PC-3 (cell line): Measurements from ENCODE around the gene NFATC2.

Experiments used
- EZH2 ChIP-seq: fragments of 300-600 bp; sonication (generic); IDR thresholded peaks from one replicate; pipeline ENCODE4 v1.6.1; 2017; ENCODE audit warnings: antibody characterized with exemption, mild to moderate bottlenecking, low read length; ENCODE audit not compliant: unreplicated experiment
- EZH2phosphoT487 ChIP-seq: fragments of 300-600 bp; sonication (generic); IDR thresholded peaks from 2 replicates; pipeline ENCODE4 v1.6.1; 2018; ENCODE audit warnings: mild to moderate bottlenecking, antibody characterized with exemption, low read length, borderline replicate concordance
- TF ChIP-seq, protein P1 (sequence below): fragments of 300-600 bp; sonication (generic); conservative IDR thresholded peaks from 2 replicates; pipeline ENCODE4 v1.5.1; 2017; ENCODE audit warnings: antibody characterized with exemption, low read depth, mild to moderate bottlenecking, low read length

DNA sequence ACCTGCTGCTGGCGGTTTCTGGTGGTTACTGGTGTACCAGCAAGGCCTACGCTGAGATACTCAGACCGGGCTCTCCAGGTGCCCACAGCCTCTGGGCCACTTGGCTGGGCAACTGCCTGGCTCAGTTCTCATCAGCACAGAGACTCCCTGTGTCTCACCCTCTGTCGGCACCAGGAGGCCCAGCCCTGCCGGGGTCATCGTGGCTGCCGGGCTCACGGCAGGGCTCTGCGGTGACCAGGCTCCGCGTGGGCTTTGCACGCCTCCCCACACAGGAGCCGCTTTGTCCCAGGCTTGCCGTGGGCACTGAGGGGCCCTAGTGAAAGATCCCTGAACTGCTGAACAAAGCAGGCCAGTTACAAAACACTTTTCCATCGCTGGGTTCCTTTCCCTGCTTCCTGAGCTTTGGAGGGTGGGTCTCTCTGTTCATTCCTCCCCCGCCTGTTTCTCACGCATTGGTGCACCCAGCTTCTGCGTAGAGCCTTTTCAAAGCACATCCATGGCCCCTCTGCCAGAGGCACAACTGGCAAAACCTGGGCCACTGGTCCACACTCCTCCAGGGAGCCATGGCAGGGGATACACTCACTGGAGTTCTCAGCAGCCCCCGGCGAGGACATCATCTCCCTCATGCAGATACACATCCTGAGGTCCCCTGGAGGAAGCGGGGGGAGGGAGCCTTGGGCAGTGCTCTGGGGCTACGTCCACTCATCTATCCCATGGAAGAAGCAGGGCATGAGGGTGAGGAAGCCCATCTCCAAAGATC lies 117.0 kb downstream of the NFATC2 start:
- TF ChIP-seq EZH2 (no peak), EZH2phosphoT487 (no peak)
- TF ChIP-seq, protein P1, sequence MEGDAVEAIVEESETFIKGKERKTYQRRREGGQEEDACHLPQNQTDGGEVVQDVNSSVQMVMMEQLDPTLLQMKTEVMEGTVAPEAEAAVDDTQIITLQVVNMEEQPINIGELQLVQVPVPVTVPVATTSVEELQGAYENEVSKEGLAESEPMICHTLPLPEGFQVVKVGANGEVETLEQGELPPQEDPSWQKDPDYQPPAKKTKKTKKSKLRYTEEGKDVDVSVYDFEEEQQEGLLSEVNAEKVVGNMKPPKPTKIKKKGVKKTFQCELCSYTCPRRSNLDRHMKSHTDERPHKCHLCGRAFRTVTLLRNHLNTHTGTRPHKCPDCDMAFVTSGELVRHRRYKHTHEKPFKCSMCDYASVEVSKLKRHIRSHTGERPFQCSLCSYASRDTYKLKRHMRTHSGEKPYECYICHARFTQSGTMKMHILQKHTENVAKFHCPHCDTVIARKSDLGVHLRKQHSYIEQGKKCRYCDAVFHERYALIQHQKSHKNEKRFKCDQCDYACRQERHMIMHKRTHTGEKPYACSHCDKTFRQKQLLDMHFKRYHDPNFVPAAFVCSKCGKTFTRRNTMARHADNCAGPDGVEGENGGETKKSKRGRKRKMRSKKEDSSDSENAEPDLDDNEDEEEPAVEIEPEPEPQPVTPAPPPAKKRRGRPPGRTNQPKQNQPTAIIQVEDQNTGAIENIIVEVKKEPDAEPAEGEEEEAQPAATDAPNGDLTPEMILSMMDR, result no peak
